Transverse colon (tissue), 4 donors: ENCODE results near the gene HBA1. TPM values are rescaled to one million over a fixed set of nuclear protein-coding genes. Genes with fewer than 3 reads are reported as not detected.
"Not testable (repeated sequence)": the region's sequence is repeated elsewhere in the genome, so short reads cannot be mapped to it uniquely, and the experiment has no call there.

ENCODE experiments used
- DNase-seq: peaks from one replicate; pipeline ENCODE4 v3.0.0-alpha.2; 2019
- H3K27ac ChIP-seq, 4 donors: fragments of 200-600 bp; sonication (generic); 2 replicates each; pipeline ENCODE4 v1.5.1; 2016 to 2018; ENCODE audit warnings: inconsistent platforms in 4 of 4
- H3K27me3 ChIP-seq: fragments of 200-600 bp; sonication (generic); 2 replicates; pipeline ENCODE4 v1.5.1; 2017; ENCODE audit warnings: inconsistent platforms
- H3K36me3 ChIP-seq, 4 donors: fragments of 200-600 bp; sonication (generic); 2 replicates each; pipeline ENCODE4 v1.5.1; 2017 to 2019; ENCODE audit warnings: inconsistent platforms in 4 of 4
- H3K4me1 ChIP-seq, 4 donors: fragments of 200-600 bp; sonication (generic); 2 replicates each; pipeline ENCODE4 v1.5.1; 2017 to 2020; ENCODE audit warnings: inconsistent platforms in 4 of 4
- H3K4me3 ChIP-seq, 4 donors: fragments of 200-600 bp; sonication (generic); 1 replicate in 1 of 4; 2 replicates in 3 of 4; pipeline versions ENCODE4 v1.5.1 to v1.6.1; 2017 to 2019; ENCODE audit warnings: inconsistent platforms in 4 of 4
- H3K9me3 ChIP-seq, 2 donors: fragments of 200-600 bp; sonication (generic); 2 replicates each; pipeline ENCODE4 v1.5.1; 2017 to 2019; ENCODE audit warnings: inconsistent platforms in 2 of 2
- EP300 ChIP-seq: sonication (generic); formaldehyde crosslinking; IDR thresholded peaks from one replicate; pipeline ENCODE4 v1.6.1; 2017; ENCODE audit warnings: antibody characterized with exemption, low read depth
- POLR2A ChIP-seq: fragments of 450-650 bp; IDR thresholded peaks from one replicate; pipeline ENCODE4 v1.6.1; 2016; ENCODE audit warnings: antibody characterized with exemption, mild to moderate bottlenecking, moderate library complexity
- POLR2AphosphoS5 ChIP-seq, 3 donors: sonication (generic); formaldehyde crosslinking; IDR thresholded peaks; one replicate each; pipeline ENCODE4 v1.6.1; 2016; ENCODE audit warnings: antibody characterized with exemption in 3 of 3
- WGBS, 2 donors: methylation state at CpG; one replicate each; pipeline ENCODE4 v1.1.5; 2018; ENCODE audit warnings: low coverage in 1 of 2; 5-methylcytosine and 5-hydroxymethylcytosine counted together
- in situ Hi-C, 4 donors: fragments of 200-750 bp; cut with MboI; loops; one replicate each; pipeline versions ENCODE4 v1.15.0 to v1.15.1; 2017; ENCODE audit warnings: low sequenced_read_pairs in 3 of 4, low pct_ligation_motif_present in 1 of 4, low pct_unique_long_range_greater_than_20kb in 1 of 4
- intact Hi-C: fragments of 100-400 bp; cut with DNase I; formaldehyde crosslinking; loops from one replicate; pipeline ENCODE4 v1.15.1; 2023; ENCODE audit warnings: low total_unique reads
- total RNA-seq, 4 donors: library from RNA; depleted of rRNA; stranded (reverse); fragments of >200 nt; gene quantifications; one replicate each; pipeline ENCODE4 v1.1.0, GENCODE V29; 2016
- TF ChIP-seq, protein P1 (sequence below), 5 experiments: fragments of 200-600 bp in 3 of 5; fragments of 450-650 bp in 2 of 5; sonication (generic) in 3 of 5; IDR thresholded peaks; 1 replicate in 2 of 5; 2 replicates in 3 of 5; pipeline ENCODE4 v1.5.1; 2016 to 2017; ENCODE audit warnings: antibody characterized with exemption in 5 of 5, inconsistent platforms in 3 of 5, mild to moderate bottlenecking in 2 of 5, moderate library complexity in 1 of 5

The HBA1 gene
- total RNA-seq, 4 donors from 2014 or later = 4.4 TPM; not detected in 3

DNA sequence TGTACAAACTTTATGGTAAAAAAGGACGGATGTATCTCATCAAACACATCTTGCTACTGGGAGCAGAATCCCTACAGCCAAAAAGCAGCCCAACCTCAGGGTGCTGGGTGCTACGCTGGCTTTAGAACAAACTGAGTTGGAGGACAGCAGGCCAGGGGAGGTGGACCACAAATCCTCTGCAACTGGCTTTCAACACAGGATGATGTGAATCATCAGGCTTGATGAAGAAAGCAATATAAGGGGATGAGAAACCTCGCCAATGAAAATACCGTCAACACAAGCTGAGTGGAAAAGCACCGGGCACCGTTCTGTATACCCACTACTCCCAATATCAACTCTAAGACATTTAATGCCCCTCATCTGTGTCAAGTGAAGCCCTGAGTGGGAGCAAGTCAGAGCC is 18.0 kb downstream of the HBA1 start:
- WGBS, 2 donors = 95% methylated on average over 6 of the region's 6 CpGs; no CpG with 5 or more reads in 1 of the 2 donors
- intact Hi-C loops = no loop called here
- H3K36me3 ChIP-seq = peaks cover 0 to 84% (median 40%) of the 10 kb centered on the region in 4 donors

DNA sequence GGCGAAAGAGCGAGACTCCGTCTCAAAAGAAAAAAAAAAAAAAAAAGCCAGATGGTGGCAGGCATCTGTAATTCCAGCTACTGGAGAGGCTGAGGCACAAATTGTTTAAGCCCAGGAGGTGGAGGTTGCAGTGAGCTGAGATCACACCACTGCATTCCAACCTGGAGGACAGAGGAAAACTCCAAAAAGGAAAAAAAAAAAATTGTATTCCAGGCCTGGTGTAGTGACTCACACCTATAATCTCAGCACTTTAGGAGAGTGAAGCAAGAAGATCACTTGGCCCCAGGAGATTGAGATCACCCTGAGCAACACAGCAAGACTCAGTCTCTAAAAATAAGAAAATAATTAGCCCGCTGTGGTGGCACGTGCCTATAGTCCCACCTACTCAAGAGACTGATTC is 23.9 kb downstream of the HBA1 start:
- Histone ChIP-seq H3K27me3 (no peaks in the 10 kb centered on the region), H3K9me3 (no peaks in the 10 kb centered on the region), H3K4me3 (no peak overlapping the region), H3K4me1 (no peaks in the 10 kb centered on the region), H3K36me3 (peaks cover 0 to 73% (median 33%) of the 10 kb centered on the region in 4 donors), H3K27ac (no peak overlapping the region)
- TF ChIP-seq POLR2A (no peak), EP300 (no peak), POLR2AphosphoS5 (IDR thresholded peaks at IDR 0.05) (no peak)
- TF ChIP-seq, protein P1, sequence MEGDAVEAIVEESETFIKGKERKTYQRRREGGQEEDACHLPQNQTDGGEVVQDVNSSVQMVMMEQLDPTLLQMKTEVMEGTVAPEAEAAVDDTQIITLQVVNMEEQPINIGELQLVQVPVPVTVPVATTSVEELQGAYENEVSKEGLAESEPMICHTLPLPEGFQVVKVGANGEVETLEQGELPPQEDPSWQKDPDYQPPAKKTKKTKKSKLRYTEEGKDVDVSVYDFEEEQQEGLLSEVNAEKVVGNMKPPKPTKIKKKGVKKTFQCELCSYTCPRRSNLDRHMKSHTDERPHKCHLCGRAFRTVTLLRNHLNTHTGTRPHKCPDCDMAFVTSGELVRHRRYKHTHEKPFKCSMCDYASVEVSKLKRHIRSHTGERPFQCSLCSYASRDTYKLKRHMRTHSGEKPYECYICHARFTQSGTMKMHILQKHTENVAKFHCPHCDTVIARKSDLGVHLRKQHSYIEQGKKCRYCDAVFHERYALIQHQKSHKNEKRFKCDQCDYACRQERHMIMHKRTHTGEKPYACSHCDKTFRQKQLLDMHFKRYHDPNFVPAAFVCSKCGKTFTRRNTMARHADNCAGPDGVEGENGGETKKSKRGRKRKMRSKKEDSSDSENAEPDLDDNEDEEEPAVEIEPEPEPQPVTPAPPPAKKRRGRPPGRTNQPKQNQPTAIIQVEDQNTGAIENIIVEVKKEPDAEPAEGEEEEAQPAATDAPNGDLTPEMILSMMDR (IDR thresholded peaks at IDR 0.05) = no peak
- WGBS, 2 donors = 94 to 95% methylated on average over 5 of the region's 5 CpGs
- intact Hi-C loops = no loop called here
- in situ Hi-C loops = no loop called here
- no peak for DNase-seq

More for the DNA sequence above, 18.0 kb downstream of the HBA1 start:
- Histone ChIP-seq H3K27me3 (no peaks in the 10 kb centered on the region), H3K4me3 (no peak overlapping the region), H3K4me1 (no peaks in the 10 kb centered on the region), H3K9me3 (no peaks in the 10 kb centered on the region), H3K27ac (no peak overlapping the region)
- TF ChIP-seq POLR2AphosphoS5 (IDR thresholded peaks at IDR 0.05) (no peak), EP300 (no peak), POLR2A (no peak)
- TF ChIP-seq, protein P1 (IDR thresholded peaks at IDR 0.05) = no peak
- in situ Hi-C loops = no loop called here
- no peak for DNase-seq

DNA sequence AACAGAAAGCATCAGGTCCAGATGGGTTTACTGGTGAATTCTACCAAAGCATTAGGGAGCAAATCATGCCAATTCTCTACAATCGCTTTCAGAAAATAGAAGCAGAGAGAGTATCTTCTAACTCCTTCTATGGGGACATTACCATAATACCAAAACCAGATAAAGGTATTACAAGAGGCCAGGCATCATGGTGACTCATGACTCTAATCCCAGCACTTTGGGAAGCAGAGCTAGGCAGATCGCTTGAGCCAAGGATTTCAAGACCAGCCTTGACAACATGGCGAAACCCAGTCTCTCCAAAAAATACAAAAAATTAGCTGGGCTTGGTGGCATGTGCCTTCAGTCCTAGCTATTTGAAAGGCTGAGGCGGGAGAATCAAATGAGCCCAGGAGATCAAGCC is 26.8 kb downstream of the HBA1 start:
- TF ChIP-seq, protein P1 (IDR thresholded peaks at IDR 0.05) = no peak
- TF ChIP-seq EP300 = no peak
- DNase-seq = no peak
- intact Hi-C loops (no loop called here), in situ Hi-C loops (no loop called here)
- Histone ChIP-seq H3K27ac (no peak overlapping the region), H3K27me3 (no peaks in the 10 kb centered on the region), H3K9me3 (no peaks in the 10 kb centered on the region), H3K4me3 (no peak overlapping the region), H3K4me1 (no peaks in the 10 kb centered on the region), H3K36me3 (peaks cover 0 to 75% (median 33%) of the 10 kb centered on the region in 4 donors)
- 95 to 100% methylated on average over 1 to 4 of the region's 4 CpGs for WGBS, 2 donors

DNA sequence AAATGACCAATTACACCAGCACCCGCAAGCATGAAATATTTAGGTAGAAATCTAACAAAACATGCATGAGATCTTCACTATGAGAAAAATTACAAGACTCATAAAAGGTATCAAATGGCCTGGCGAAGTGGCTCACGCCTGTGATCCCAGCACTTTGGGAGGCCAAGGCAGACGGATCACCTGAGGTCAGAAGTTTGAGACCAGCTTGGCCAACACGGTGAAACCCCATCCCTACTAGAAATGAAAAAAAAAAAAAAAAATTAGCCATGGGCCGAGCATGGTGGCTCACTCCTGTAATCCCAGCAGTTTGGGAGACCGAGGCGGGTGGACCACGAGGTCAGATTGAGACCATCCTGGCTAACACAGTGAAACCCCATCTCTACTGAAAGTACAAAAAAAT is 27.6 kb downstream of the HBA1 start:
- H3K4me3 ChIP-seq, H3K27ac ChIP-seq, in situ Hi-C loops, H3K9me3 ChIP-seq, DNase-seq, intact Hi-C loops, H3K4me1 ChIP-seq, H3K27me3 ChIP-seq: not testable (repeated sequence)
- WGBS, 2 donors = 90 to 93% methylated on average over 2 to 9 of the region's 9 CpGs
- H3K36me3 ChIP-seq = peaks cover 0 to 75% (median 33%) of the 10 kb centered on the region in 4 donors

DNA sequence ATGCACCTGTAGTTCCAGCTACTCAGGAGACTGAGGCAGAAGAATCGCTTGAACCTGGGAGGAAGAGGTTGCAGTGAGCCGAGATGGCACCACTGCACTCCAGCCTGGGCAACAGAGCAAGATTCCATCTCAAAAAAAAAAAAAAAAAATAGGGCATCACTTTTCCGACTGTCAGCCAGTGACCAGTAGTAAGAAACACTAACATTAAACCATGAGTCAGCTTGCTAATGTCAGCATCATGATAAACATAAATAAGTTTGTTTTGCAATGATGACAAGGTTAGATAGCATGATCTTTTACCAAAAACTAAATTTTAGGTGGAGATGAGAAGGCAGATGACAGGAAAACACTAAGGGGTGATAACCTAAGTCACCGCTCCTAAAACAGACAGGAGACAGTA is 32.9 kb downstream of the HBA1 start:
- 77 to 95% methylated on average over 3 to 4 of the region's 4 CpGs for WGBS, 2 donors
- H3K9me3 ChIP-seq, in situ Hi-C loops, H3K4me1 ChIP-seq, DNase-seq, H3K27me3 ChIP-seq, intact Hi-C loops, H3K4me3 ChIP-seq, H3K27ac ChIP-seq: not testable (repeated sequence)
- peaks cover 0 to 61% (median 27%) of the 10 kb centered on the region in 4 donors for H3K36me3 ChIP-seq

DNA sequence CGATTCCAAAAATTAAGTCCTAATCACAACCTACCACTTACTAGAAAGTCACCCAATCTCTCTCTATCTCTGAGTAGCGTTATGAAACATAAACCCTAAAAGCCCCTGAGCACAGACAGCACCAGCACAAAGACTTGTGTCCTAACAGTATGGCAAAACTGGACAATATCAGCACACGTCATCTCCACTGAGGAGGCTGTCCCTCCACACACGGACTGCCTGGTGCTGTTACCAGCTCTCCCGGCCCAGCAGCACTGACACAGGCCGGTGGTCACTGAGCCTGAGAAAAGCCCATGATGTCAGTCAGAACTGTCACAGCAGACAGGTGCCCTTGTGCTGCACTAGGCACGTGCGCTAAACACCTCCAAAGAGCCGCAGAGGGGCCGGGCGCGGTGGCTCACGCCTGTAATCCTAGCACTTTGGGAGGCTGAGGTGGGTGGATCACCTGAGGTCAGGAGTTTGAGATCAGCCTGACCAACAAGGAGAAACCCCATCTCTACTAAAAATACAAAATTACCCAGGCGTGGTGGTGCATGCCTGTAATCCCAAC is 35.2 kb downstream of the HBA1 start:
- DNase-seq, intact Hi-C loops, H3K27me3 ChIP-seq, H3K9me3 ChIP-seq, in situ Hi-C loops, H3K27ac ChIP-seq, H3K4me1 ChIP-seq, H3K4me3 ChIP-seq: not testable (repeated sequence)
- H3K36me3 ChIP-seq = peaks cover 0 to 44% (median 21%) of the 10 kb centered on the region in 4 donors
- WGBS, 2 donors = 90% methylated on average over 14 of the region's 14 CpGs; no CpG with 5 or more reads in 1 of the 2 donors
